Gastroesophageal sphincter (tissue), 3 donors: ENCODE data around the gene ARPC1B.

Experiments used
- EP300 ChIP-seq: sonication (generic); formaldehyde crosslinking; IDR thresholded peaks from one replicate; pipeline ENCODE4 v1.6.1; 2017; ENCODE audit warnings: antibody characterized with exemption, mild to moderate bottlenecking
- TF ChIP-seq, protein P1 (sequence below), 4 experiments: fragments of 200-600 bp in 2 of 4; fragments of 450-650 bp in 2 of 4; sonication (generic) in 1 of 4; IDR thresholded peaks; one replicate each; pipeline ENCODE4 v1.5.1; 2017 to 2019; ENCODE audit warnings: antibody characterized with exemption in 4 of 4, mild to moderate bottlenecking in 2 of 4, moderate library complexity in 2 of 4

DNA sequence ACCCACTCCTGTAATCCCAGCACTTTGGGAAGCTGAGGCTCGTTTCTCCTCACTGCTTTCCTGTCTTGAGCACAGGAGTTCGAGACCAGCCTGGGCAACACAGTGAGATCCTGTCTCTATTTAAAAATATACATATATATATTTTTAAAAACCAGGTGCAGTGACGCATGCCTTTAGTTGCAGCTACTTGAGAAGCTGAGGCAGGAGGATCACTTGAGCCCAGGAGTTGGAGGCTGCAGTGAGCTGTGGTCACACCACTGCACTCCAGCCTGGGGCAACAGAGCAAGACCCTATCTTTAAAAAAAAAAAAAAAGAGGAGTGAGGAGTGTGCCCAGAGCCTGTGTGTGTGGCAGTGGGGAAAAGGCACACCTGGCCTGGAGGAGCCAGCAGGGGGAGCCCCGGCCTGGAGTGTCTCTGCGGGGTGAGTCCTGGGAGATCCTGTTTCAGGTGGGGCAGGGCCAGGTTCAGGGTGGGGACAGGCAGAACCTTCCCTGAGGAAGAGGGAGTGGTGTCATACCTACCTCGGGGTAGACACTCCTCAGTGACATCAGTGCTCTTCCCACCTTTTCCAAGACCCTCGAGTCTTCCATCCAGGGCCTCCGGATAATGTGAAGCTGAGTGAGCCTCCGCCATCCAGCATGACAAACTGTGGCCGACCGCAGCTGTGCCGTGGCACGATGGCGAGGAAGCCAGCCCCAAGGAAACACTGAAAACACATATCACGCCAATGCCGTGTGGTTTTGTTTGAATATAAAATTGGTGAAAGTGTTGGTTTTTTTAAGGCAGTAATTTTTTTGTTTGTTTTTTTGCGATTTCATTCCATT, 9.0 kb upstream of the ARPC1B start:
- TF ChIP-seq, protein P1, sequence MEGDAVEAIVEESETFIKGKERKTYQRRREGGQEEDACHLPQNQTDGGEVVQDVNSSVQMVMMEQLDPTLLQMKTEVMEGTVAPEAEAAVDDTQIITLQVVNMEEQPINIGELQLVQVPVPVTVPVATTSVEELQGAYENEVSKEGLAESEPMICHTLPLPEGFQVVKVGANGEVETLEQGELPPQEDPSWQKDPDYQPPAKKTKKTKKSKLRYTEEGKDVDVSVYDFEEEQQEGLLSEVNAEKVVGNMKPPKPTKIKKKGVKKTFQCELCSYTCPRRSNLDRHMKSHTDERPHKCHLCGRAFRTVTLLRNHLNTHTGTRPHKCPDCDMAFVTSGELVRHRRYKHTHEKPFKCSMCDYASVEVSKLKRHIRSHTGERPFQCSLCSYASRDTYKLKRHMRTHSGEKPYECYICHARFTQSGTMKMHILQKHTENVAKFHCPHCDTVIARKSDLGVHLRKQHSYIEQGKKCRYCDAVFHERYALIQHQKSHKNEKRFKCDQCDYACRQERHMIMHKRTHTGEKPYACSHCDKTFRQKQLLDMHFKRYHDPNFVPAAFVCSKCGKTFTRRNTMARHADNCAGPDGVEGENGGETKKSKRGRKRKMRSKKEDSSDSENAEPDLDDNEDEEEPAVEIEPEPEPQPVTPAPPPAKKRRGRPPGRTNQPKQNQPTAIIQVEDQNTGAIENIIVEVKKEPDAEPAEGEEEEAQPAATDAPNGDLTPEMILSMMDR (IDR thresholded peaks at IDR 0.05) = peak in 2 of 4 experiments; percentile 42 to 62
- TF ChIP-seq EP300 = no peak
